Endodermal cell (in vitro differentiated cells): ENCODE data around the gene CENPW. TPM values are rescaled to one million over a fixed set of nuclear protein-coding genes. Genes with fewer than 3 reads are reported as not detected.

ENCODE experiments used
- DNase-seq: peaks from one replicate; pipeline ENCODE4 v3.0.0-alpha.2; 2017
- H3K27ac ChIP-seq: 2 replicates; pipeline ENCODE4 v1.5.1; 2013; ENCODE audit warnings: mild to moderate bottlenecking, low read depth, low read length, moderate library complexity
- H3K27me3 ChIP-seq: 2 replicates; pipeline ENCODE4 v1.6.1; 2013; ENCODE audit warnings: mild to moderate bottlenecking, low read length, moderate library complexity; ENCODE audit not compliant: insufficient read depth, control insufficient read depth, poor library complexity, severe bottlenecking
- H3K36me3 ChIP-seq: 2 replicates; pipeline ENCODE4 v1.7.0; 2013; ENCODE audit warnings: mild to moderate bottlenecking, low read length, moderate library complexity; ENCODE audit not compliant: control insufficient read depth, insufficient read depth
- H3K4me1 ChIP-seq: one replicate; pipeline ENCODE4 v1.7.0; 2013; ENCODE audit warnings: low read length; ENCODE audit not compliant: control insufficient read depth, insufficient read depth
- H3K4me3 ChIP-seq: 2 replicates; pipeline ENCODE4 v1.5.1; 2013; ENCODE audit warnings: mild to moderate bottlenecking, low read length, moderate library complexity
- H3K9ac ChIP-seq: 2 replicates; pipeline ENCODE4 v1.6.1; 2013; ENCODE audit warnings: mild to moderate bottlenecking, low read length, moderate library complexity; ENCODE audit not compliant: poor library complexity, severe bottlenecking; ENCODE audit errors: extremely low read depth
- H3K9me3 ChIP-seq: 2 replicates; pipeline ENCODE4 v1.6.1; 2013; ENCODE audit warnings: mild to moderate bottlenecking, low read length, moderate library complexity; ENCODE audit not compliant: control insufficient read depth
- H3K27ac Mint-ChIP-seq: 2 replicates; pipeline ENCODE4 v1.8.0; 2020; ENCODE audit warnings: mixed read lengths
- H3K27me3 Mint-ChIP-seq: 2 replicates; pipeline ENCODE4 v1.8.0; 2021; ENCODE audit warnings: mild to moderate bottlenecking, mixed read lengths; ENCODE audit not compliant: insufficient read depth
- H3K36me3 Mint-ChIP-seq: 2 replicates; pipeline ENCODE4 v1.8.0; 2020; ENCODE audit warnings: low read depth, mixed read lengths
- H3K4me1 Mint-ChIP-seq: 2 replicates; pipeline ENCODE4 v1.8.0; 2020; ENCODE audit warnings: mixed read lengths
- H3K4me3 Mint-ChIP-seq: 2 replicates; pipeline ENCODE4 v1.8.0; 2020; ENCODE audit warnings: mild to moderate bottlenecking, moderate library complexity, mixed read lengths
- H3K9me3 Mint-ChIP-seq: 2 replicates; pipeline ENCODE4 v1.8.0; 2020; ENCODE audit warnings: mild to moderate bottlenecking, mixed read lengths
- CTCF ChIP-seq: fragments of 200-600 bp; sonication (generic); conservative IDR thresholded peaks from 2 replicates; pipeline ENCODE4 v1.5.0; 2021; ENCODE audit warnings: antibody characterized with exemption, mild to moderate bottlenecking
- WGBS, 2 experiments: methylation state at CpG; one replicate each; pipeline versions ENCODE4 v1.1.5 to v1.1.7; 2013; ENCODE audit warnings: missing lambda C conversion rate in 2 of 2, mixed read lengths in 1 of 2; ENCODE audit not compliant: insufficient coverage in 1 of 2, insufficient read length in 1 of 2; 5-methylcytosine and 5-hydroxymethylcytosine counted together
- total RNA-seq, 2 donors: library from RNA; stranded (reverse); fragmentation: NEBNext Ultra II Directional in 1 of 2; extraction: Animal tissue kit (Norgen Biotek cat#: 25700) in 1 of 2; gene quantifications; 2 replicates in 1 of 2; 3 replicates in 1 of 2; pipeline ENCODE4 v1.2.1, GENCODE V29; 2021

Gene CENPW
- total RNA-seq, 2 donors from 2014 or later = 42.2 to 57.4 TPM

- no peak overlapping the region for H3K4me3 Mint-ChIP-seq
- TF ChIP-seq CTCF = no peak
- no peaks in the 10 kb centered on the region for H3K27me3 ChIP-seq
- H3K27ac ChIP-seq = no peak overlapping the region
- no peaks in the 10 kb centered on the region for H3K36me3 ChIP-seq
- H3K9me3 Mint-ChIP-seq = peaks cover 35% of the 10 kb centered on the region
- H3K4me3 ChIP-seq = no peak overlapping the region
- 93 to 94% methylated on average over 2 to 5 of the region's 5 CpGs for WGBS, 2 experiments
- peaks cover 10% of the 10 kb centered on the region for H3K36me3 Mint-ChIP-seq
- H3K27me3 Mint-ChIP-seq = no peaks in the 10 kb centered on the region
- no peak overlapping the region for H3K27ac Mint-ChIP-seq
- no peak for DNase-seq
- H3K9ac ChIP-seq = no peak overlapping the region
- H3K9me3 ChIP-seq = peaks cover 10% of the 10 kb centered on the region
- no peaks in the 10 kb centered on the region for H3K4me1 ChIP-seq
- H3K4me1 Mint-ChIP-seq = no peaks in the 10 kb centered on the region
These were observed 41.6 kb downstream of the CENPW start for GRCh38 chr6:126381498-126381897.

GRCh38 chr6:126383203-126383602 is 43.3 kb downstream of the CENPW start:
- Histone ChIP-seq H3K27me3 (no peaks in the 10 kb centered on the region), H3K27ac (no peak overlapping the region), H3K4me3 (no peak overlapping the region), H3K36me3 (no peaks in the 10 kb centered on the region), H3K9me3 (peaks cover 10% of the 10 kb centered on the region), H3K9ac (no peak overlapping the region), H3K4me1 (no peaks in the 10 kb centered on the region)
- no peaks in the 10 kb centered on the region for H3K4me1 Mint-ChIP-seq
- peaks cover 35% of the 10 kb centered on the region for H3K9me3 Mint-ChIP-seq
- H3K4me3 Mint-ChIP-seq = no peak overlapping the region
- no peak for TF ChIP-seq CTCF
- DNase-seq = no peak
- no peak overlapping the region for H3K27ac Mint-ChIP-seq
- H3K36me3 Mint-ChIP-seq = peaks cover 10% of the 10 kb centered on the region
- no peaks in the 10 kb centered on the region for H3K27me3 Mint-ChIP-seq

- H3K27me3 Mint-ChIP-seq = no peaks in the 10 kb centered on the region
- Histone ChIP-seq H3K36me3 (no peaks in the 10 kb centered on the region), H3K27me3 (no peaks in the 10 kb centered on the region), H3K9me3 (peaks cover 10% of the 10 kb centered on the region), H3K9ac (no peak overlapping the region), H3K4me1 (no peaks in the 10 kb centered on the region), H3K4me3 (no peak overlapping the region), H3K27ac (no peak overlapping the region)
- TF ChIP-seq CTCF = no peak
- no peaks in the 10 kb centered on the region for H3K4me1 Mint-ChIP-seq
- no peak overlapping the region for H3K4me3 Mint-ChIP-seq
- H3K27ac Mint-ChIP-seq = no peak overlapping the region
- no peak for DNase-seq
- H3K9me3 Mint-ChIP-seq = peaks cover 35% of the 10 kb centered on the region
- peaks cover 10% of the 10 kb centered on the region for H3K36me3 Mint-ChIP-seq
- WGBS, 2 experiments = 97% methylated on average over 1 of the region's 1 CpG; no CpG with 5 or more reads in 1 of the 2 experiments
These were observed 45.6 kb downstream of the CENPW start for GRCh38 chr6:126385536-126385935.
